GM12878 (cell line): ENCODE data around the gene CNNM2. TPM values are rescaled to one million over a fixed set of nuclear protein-coding genes. Genes with fewer than 3 reads are reported as not detected.

Experiments used
- ATAC-seq: fragments of 200-7000 bp; cut with Tn5 transposase; 3 replicates; pipeline ENCODE4 v1.9.1; 2020; ENCODE audit warnings: mild to moderate bottlenecking, moderate library complexity
- BruUV-seq: library from RNA; stranded (reverse); fragments of 400-500 nt; replicated peaks from 2 replicates; lab custom pipeline; 2021; lab: Mats Ljungman, UMichigan
- CTCF ChIA-PET: fragments of 300-600 bp; sonication (Branson Sonifier 250); formaldehyde crosslinking; extraction: SDS; loops from one replicate; lab custom pipeline; 2021; ENCODE audit warnings: inconsistent platforms; lab: Yijun Ruan, JAX
- POLR2A ChIA-PET: fragments of 350-600 bp; formaldehyde crosslinking; extraction: SDS; loops from one replicate; lab custom pipeline; 2021; ENCODE audit warnings: inconsistent platforms; lab: Charles Lee
- RAD21 ChIA-PET: fragments of 300-600 bp; sonication (Branson Sonifier 250); formaldehyde crosslinking; loops from one replicate; lab custom pipeline; 2023; ENCODE audit warnings: antibody characterized with exemption; ENCODE audit not compliant: unreplicated experiment; lab: Charles Lee
- SMC1A ChIA-PET: fragments of 300-600 bp; sonication (Branson Sonifier 250); formaldehyde crosslinking; loops from one replicate; lab custom pipeline; 2023; ENCODE audit not compliant: unreplicated experiment, uncharacterized antibody; lab: Charles Lee
- DNase-seq: peaks from one replicate; pipeline ENCODE4 v3.0.0-alpha.2; 2011; ENCODE audit warnings: low read depth, low spot score
- FAIRE-seq: peaks from 3 replicates; lab custom pipeline; 2011; peaks lifted over from hg19 to GRCh38; lab: Jason Lieb, UNC
- H2AFZ ChIP-seq: 2 replicates; pipeline ENCODE4 v1.6.0; 2011; ENCODE audit warnings: low read depth, low read length, control low read depth; ENCODE audit not compliant: control insufficient read depth
- H3K27ac ChIP-seq: 2 replicates; pipeline ENCODE4 v1.5.1; 2011; ENCODE audit warnings: control low read depth; ENCODE audit not compliant: control insufficient read depth, insufficient read depth
- H3K27me3 ChIP-seq, 2 experiments: replicated peaks in 1 of 2; 2 replicates each; pipeline versions ENCODE4 v1.6.0 to v1.6.1; 2011; ENCODE audit warnings: low read length in 1 of 2; ENCODE audit not compliant: control insufficient read depth in 2 of 2, insufficient read depth in 2 of 2
- H3K36me3 ChIP-seq, 2 experiments: 2 replicates each; pipeline ENCODE4 v1.5.1; 2011; ENCODE audit warnings: low read length in 1 of 2; ENCODE audit not compliant: control insufficient read depth in 2 of 2, insufficient read depth in 2 of 2
- H3K4me1 ChIP-seq: 2 replicates; pipeline ENCODE4 v1.6.1; 2011; ENCODE audit warnings: mild to moderate bottlenecking, low read length, moderate library complexity, mixed read lengths; ENCODE audit not compliant: control insufficient read depth, insufficient read depth
- H3K4me2 ChIP-seq: 2 replicates; pipeline ENCODE4 v1.6.0; 2011; ENCODE audit warnings: control low read depth; ENCODE audit not compliant: control insufficient read depth, insufficient read depth
- H3K4me3 ChIP-seq: fragments of 200-600 bp; sonication (generic); 2 replicates; pipeline ENCODE4 v1.5.1; 2016
- H3K79me2 ChIP-seq: 2 replicates; pipeline ENCODE4 v1.6.0; 2011; ENCODE audit warnings: low read length; ENCODE audit not compliant: control insufficient read depth, insufficient read depth
- H3K9ac ChIP-seq: 2 replicates; pipeline ENCODE4 v1.8.0; 2011; ENCODE audit warnings: low read length, control low read depth, mixed read lengths; ENCODE audit not compliant: control insufficient read depth, insufficient read depth
- H3K9me3 ChIP-seq: replicated peaks from 3 replicates; pipeline ENCODE4 v1.5.1; 2011; ENCODE audit warnings: mild to moderate bottlenecking, low read length; ENCODE audit not compliant: control insufficient read depth, insufficient read depth
- H4K20me1 ChIP-seq: 2 replicates; pipeline ENCODE4 v1.6.0; 2011; ENCODE audit not compliant: control insufficient read depth, insufficient read depth
- CTCF ChIP-seq, 3 experiments: IDR thresholded peaks in 2 of 3; conservative IDR thresholded peaks in 1 of 3; 2 replicates each; pipeline ENCODE4 v1.5.1; 2011; ENCODE audit warnings: low read depth in 3 of 3, low read length in 3 of 3, mild to moderate bottlenecking in 3 of 3, control low read depth in 2 of 3, moderate library complexity in 2 of 3, inconsistent platforms in 1 of 3, mixed read lengths in 1 of 3; ENCODE audit not compliant: control insufficient read depth in 2 of 3, insufficient read depth in 1 of 3; ENCODE audit errors: extremely low read depth in 1 of 3
- CUX1 ChIP-seq: IDR thresholded peaks from 2 replicates; pipeline ENCODE4 v1.6.1; 2012; ENCODE audit warnings: improper control_type of control experiment, low read depth, low read length; ENCODE audit not compliant: insufficient replicate concordance
- GABPA ChIP-seq: IDR thresholded peaks from 2 replicates; pipeline ENCODE4 v1.6.1; 2014; ENCODE audit warnings: antibody characterized with exemption, low read depth, mild to moderate bottlenecking, inconsistent platforms
- HDAC6 ChIP-seq: fragments of 200-600 bp; sonication (generic); IDR thresholded peaks from one replicate; pipeline ENCODE4 v1.8.0; 2017; ENCODE audit warnings: antibody characterized with exemption; ENCODE audit not compliant: unreplicated experiment
- NR2C1 ChIP-seq: fragments of 450-650 bp; IDR thresholded peaks from 2 replicates; pipeline ENCODE4 v1.6.1; 2017; ENCODE audit warnings: antibody characterized with exemption, mild to moderate bottlenecking, moderate library complexity
- POU2F2 ChIP-seq: IDR thresholded peaks from 3 replicates; pipeline ENCODE4 v1.6.1; 2011; ENCODE audit warnings: low read depth, mild to moderate bottlenecking, low read length, borderline replicate concordance
- RBBP5 ChIP-seq: fragments of 200-600 bp; sonication (generic); conservative IDR thresholded peaks from 2 replicates; pipeline ENCODE4 v1.6.1; 2016
- SIN3A ChIP-seq: IDR thresholded peaks from 2 replicates; pipeline ENCODE4 v1.6.1; 2012; ENCODE audit warnings: low read depth, low read length, improper control_type of control experiment
- SMAD5 ChIP-seq: IDR thresholded peaks from 2 replicates; pipeline ENCODE4 v1.6.1; 2016; ENCODE audit warnings: antibody characterized with exemption, low read depth
- TCF12 ChIP-seq: IDR thresholded peaks from 2 replicates; pipeline ENCODE4 v1.6.1; 2011; ENCODE audit warnings: low read depth, mild to moderate bottlenecking, low read length
- YY1 ChIP-seq: IDR thresholded peaks from 2 replicates; pipeline ENCODE4 v1.6.1; 2011; ENCODE audit warnings: low read depth, mild to moderate bottlenecking, low read length
- ZNF592 ChIP-seq: fragments of 450-650 bp; IDR thresholded peaks from 2 replicates; pipeline ENCODE4 v1.6.1; 2017; ENCODE audit warnings: mild to moderate bottlenecking, moderate library complexity
- WGBS: methylation state at CpG from one replicate; pipeline ENCODE4 v1.1.6; 2016; ENCODE audit warnings: low lambda C conversion rate; ENCODE audit not compliant: insufficient replicate concordance, insufficient coverage; ENCODE audit errors: missing lambda C conversion rate; 5-methylcytosine and 5-hydroxymethylcytosine counted together
- in situ Hi-C: fragments of 300-500 bp; cut with MboI; formaldehyde crosslinking; loops from 9 replicates; pipeline ENCODE4 v1.14.3; 2018; ENCODE audit warnings: mixed read lengths
- intact Hi-C: fragments of 100-400 bp; cut with micrococcal nuclease; formaldehyde crosslinking; loops from one replicate; pipeline ENCODE4 v1.14.2; 2022; ENCODE audit not compliant: unreplicated experiment
- polyA plus RNA-seq, 11 experiments: library from polyadenylated mRNA; depleted of rRNA in 4 of 11; unstranded in 6 of 11; stranded (reverse) in 5 of 11; fragments of >200 nt; fragmentation: Nextera tagmentation in 4 of 11; fragmentation: Illumina TruSeq in 1 of 11; extraction: Ambion mirVana in 4 of 11; extraction: Trizol in 1 of 11; gene quantifications; 1 replicate in 1 of 11; 2 replicates in 10 of 11; pipeline versions ENCODE4 v1.2.1 to v1.2.3, GENCODE V29; 2011 to 2016; ENCODE audit warnings: inconsistent platforms in 2 of 11, missing spikeins in 2 of 11, low read depth in 1 of 11
- total RNA-seq, 4 experiments: library from RNA; depleted of rRNA in 3 of 4; stranded (reverse); fragments of >200 nt in 3 of 4; fragmentation: Illumina TruSeq in 1 of 4; extraction: Trizol in 1 of 4; gene quantifications; 2 replicates each; pipeline versions ENCODE4 v1.2.1 to v1.2.3, GENCODE V29; 2013 to 2021

Gene CNNM2
- total and polyA plus RNA-seq, 10 of the 15 experiments (the other 5 are each of a cell fraction or from before 2014, with no cell fraction given), result 0.18 to 7.3 (median 2.5) TPM

- Histone ChIP-seq H3K79me2 (no peaks in the 10 kb centered on the region), H3K36me3 (no peaks in the 10 kb centered on the region), H3K27me3 (no peaks in the 10 kb centered on the region), H3K4me2 (no peak overlapping the region), H3K9me3 (no peaks in the 10 kb centered on the region), H3K27ac (no peak overlapping the region), H4K20me1 (no peaks in the 10 kb centered on the region), H3K4me3 (no peak overlapping the region), H3K9ac (no peak overlapping the region), H3K4me1 (no peaks in the 10 kb centered on the region), H2AFZ (no peak overlapping the region)
- intact Hi-C loops (no loop called here), in situ Hi-C loops (no loop called here)
- POLR2A ChIA-PET, result no interaction called here
- SMC1A ChIA-PET, result no interaction called here
- FAIRE-seq, result no peak
- DNase-seq, result no peak
- CTCF ChIA-PET, result no interaction called here
- RAD21 ChIA-PET, result no interaction called here
- no peak for ATAC-seq
- 90% methylated on average over 5 of the region's 5 CpGs for WGBS
- BruUV-seq, result no TSS peak
- TF ChIP-seq SMAD5 (no peak), HDAC6 (no peak), YY1 (no peak), ZNF592 (no peak), CTCF (IDR thresholded peaks at IDR 0.05 in 2 of 3, conservative IDR thresholded peaks at IDR 0.05 in 1 of 3; ENCODE audit: control insufficient read depth in 2 of 3, extremely low read depth in 1 of 3, insufficient read depth in 1 of 3, low read depth in 3 of 3, low read length in 3 of 3) (no peak), GABPA (no peak), TCF12 (no peak), SIN3A (no peak), RBBP5 (no peak), CUX1 (no peak), POU2F2 (no peak), NR2C1 (no peak)
These were observed 124.0 kb downstream of the CNNM2 start for GRCh38 chr10:103042129-103042528.
